ENCODE results near the gene SDHA.
"Not testable (repeated sequence)": the region's sequence is repeated elsewhere in the genome, so short reads cannot be mapped to it uniquely, and the experiment has no call there.

DNA sequence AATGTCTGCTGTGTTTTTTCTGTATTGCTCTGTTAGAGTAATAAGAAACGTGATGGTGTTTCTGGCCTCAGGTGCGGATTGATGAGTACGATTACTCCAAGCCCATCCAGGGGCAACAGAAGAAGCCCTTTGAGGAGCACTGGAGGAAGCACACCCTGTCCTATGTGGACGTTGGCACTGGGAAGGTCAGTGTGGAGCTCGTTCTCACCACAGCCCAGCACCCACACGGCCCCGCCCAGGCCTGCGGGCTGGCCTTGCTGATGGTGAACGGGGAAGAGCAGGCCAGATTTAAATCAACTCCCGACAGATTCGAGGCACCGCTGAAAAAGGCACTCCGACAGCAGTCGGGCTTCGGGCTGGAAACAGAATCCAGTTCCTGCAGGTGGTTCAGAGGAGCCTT lies 36.2 kb downstream of the SDHA start:
- TF ChIP-seq, protein P1, sequence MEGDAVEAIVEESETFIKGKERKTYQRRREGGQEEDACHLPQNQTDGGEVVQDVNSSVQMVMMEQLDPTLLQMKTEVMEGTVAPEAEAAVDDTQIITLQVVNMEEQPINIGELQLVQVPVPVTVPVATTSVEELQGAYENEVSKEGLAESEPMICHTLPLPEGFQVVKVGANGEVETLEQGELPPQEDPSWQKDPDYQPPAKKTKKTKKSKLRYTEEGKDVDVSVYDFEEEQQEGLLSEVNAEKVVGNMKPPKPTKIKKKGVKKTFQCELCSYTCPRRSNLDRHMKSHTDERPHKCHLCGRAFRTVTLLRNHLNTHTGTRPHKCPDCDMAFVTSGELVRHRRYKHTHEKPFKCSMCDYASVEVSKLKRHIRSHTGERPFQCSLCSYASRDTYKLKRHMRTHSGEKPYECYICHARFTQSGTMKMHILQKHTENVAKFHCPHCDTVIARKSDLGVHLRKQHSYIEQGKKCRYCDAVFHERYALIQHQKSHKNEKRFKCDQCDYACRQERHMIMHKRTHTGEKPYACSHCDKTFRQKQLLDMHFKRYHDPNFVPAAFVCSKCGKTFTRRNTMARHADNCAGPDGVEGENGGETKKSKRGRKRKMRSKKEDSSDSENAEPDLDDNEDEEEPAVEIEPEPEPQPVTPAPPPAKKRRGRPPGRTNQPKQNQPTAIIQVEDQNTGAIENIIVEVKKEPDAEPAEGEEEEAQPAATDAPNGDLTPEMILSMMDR (IDR thresholded peaks at IDR 0.05): not testable (repeated sequence)
- not testable (repeated sequence) for TF ChIP-seq RFX5 (IDR thresholded peaks at IDR 0.05); CBX2 (IDR thresholded peaks at IDR 0.05; ENCODE audit: borderline replicate concordance, low read depth); PHF8 (IDR thresholded peaks at IDR 0.05; ENCODE audit: borderline replicate concordance, low read depth); POLR2A (IDR thresholded peaks at IDR 0.05; ENCODE audit: low read length)
- TF ChIP-seq, protein P2, sequence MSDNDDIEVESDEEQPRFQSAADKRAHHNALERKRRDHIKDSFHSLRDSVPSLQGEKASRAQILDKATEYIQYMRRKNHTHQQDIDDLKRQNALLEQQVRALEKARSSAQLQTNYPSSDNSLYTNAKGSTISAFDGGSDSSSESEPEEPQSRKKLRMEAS (IDR thresholded peaks at IDR 0.05): not testable (repeated sequence)
